Measurements from ENCODE around the gene RELCH.

- TF ChIP-seq, protein P1, sequence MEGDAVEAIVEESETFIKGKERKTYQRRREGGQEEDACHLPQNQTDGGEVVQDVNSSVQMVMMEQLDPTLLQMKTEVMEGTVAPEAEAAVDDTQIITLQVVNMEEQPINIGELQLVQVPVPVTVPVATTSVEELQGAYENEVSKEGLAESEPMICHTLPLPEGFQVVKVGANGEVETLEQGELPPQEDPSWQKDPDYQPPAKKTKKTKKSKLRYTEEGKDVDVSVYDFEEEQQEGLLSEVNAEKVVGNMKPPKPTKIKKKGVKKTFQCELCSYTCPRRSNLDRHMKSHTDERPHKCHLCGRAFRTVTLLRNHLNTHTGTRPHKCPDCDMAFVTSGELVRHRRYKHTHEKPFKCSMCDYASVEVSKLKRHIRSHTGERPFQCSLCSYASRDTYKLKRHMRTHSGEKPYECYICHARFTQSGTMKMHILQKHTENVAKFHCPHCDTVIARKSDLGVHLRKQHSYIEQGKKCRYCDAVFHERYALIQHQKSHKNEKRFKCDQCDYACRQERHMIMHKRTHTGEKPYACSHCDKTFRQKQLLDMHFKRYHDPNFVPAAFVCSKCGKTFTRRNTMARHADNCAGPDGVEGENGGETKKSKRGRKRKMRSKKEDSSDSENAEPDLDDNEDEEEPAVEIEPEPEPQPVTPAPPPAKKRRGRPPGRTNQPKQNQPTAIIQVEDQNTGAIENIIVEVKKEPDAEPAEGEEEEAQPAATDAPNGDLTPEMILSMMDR (IDR thresholded peaks at IDR 0.05) = no peak
- TF ChIP-seq EP300 (IDR thresholded peaks at IDR 0.05) (no peak), POLR2A (IDR thresholded peaks at IDR 0.05; ENCODE audit: low read length) (no peak), FOSL2 (IDR thresholded peaks at IDR 0.05) (no peak), FOSL2 (CRISPR knock-in tag; IDR thresholded peaks at IDR 0.05) (no peak), RNF2 (IDR thresholded peaks at IDR 0.05; ENCODE audit: borderline replicate concordance, low read depth) (no peak), TFCP2L1 (CRISPR knock-in tag; IDR thresholded peaks at IDR 0.05) (no peak), CEBPB (IDR thresholded peaks at IDR 0.05) (no peak), HMGXB4 (CRISPR knock-in tag; IDR thresholded peaks at IDR 0.05; ENCODE audit: borderline replicate concordance) (no peak), KDM5A (IDR thresholded peaks at IDR 0.05) (no peak), REST (IDR thresholded peaks at IDR 0.05) (no peak), RAD21 (conservative IDR thresholded peaks at IDR 0.05 in 1 of 2, IDR thresholded peaks at IDR 0.05 in 1 of 2) (no peak)
These were observed 22.7 kb upstream of the RELCH start for GRCh38 chr18:62164310-62164709.

All from A549 (cell line).